HepG2 (cell line): ENCODE results near the gene ABHD1. TPM values are rescaled to one million over a fixed set of nuclear protein-coding genes. Genes with fewer than 3 reads are reported as not detected.

Source experiments
- BHLHE40 ChIP-seq: IDR thresholded peaks from 2 replicates; pipeline ENCODE4 v1.6.1; 2011; ENCODE audit warnings: low read length, improper control_type of control experiment
- CREB1 ChIP-seq, 2 experiments: fragments of 450-650 bp in 1 of 2; IDR thresholded peaks; 2 replicates each; pipeline ENCODE4 v1.6.1; 2016 to 2017; ENCODE audit warnings: control low read depth in 1 of 2, mild to moderate bottlenecking in 1 of 2, missing compliant biosample characterization in 1 of 2, missing genetic modification characterization in 1 of 2
- CREBL2 ChIP-seq: sonication (generic); formaldehyde crosslinking; IDR thresholded peaks from 2 replicates; pipeline ENCODE4 v1.8.1; 2023; ENCODE audit warnings: missing genetic modification reagents, mild to moderate bottlenecking, borderline replicate concordance
- FOSL2 ChIP-seq: sonication (generic); formaldehyde crosslinking; IDR thresholded peaks from 2 replicates; pipeline ENCODE4 v1.4.0; 2020; ENCODE audit warnings: missing genetic modification reagents
- FOXC1 ChIP-seq: sonication (generic); formaldehyde crosslinking; IDR thresholded peaks from 2 replicates; pipeline ENCODE4 v1.8.0; 2022; ENCODE audit warnings: mild to moderate bottlenecking, missing genetic modification reagents, borderline replicate concordance
- FOXK1 ChIP-seq: sonication (generic); formaldehyde crosslinking; IDR thresholded peaks from 2 replicates; pipeline ENCODE4 v1.4.0; 2020; ENCODE audit warnings: low read depth, missing genetic modification reagents, borderline replicate concordance
- HMG20A ChIP-seq: IDR thresholded peaks from 2 replicates; pipeline ENCODE4 v1.6.1; 2016; ENCODE audit warnings: borderline replicate concordance
- NFKBIZ ChIP-seq: IDR thresholded peaks from 2 replicates; pipeline ENCODE4 v1.6.1; 2018; ENCODE audit warnings: missing genetic modification reagents, missing compliant biosample characterization
- NR2C2 ChIP-seq: sonication (generic); formaldehyde crosslinking; IDR thresholded peaks from 2 replicates; pipeline ENCODE4 v1.4.0; 2020; ENCODE audit warnings: missing genetic modification reagents, mild to moderate bottlenecking, moderate library complexity, borderline replicate concordance
- NR2F6 ChIP-seq, 2 experiments: IDR thresholded peaks; 2 replicates each; pipeline ENCODE4 v1.6.1; 2016; ENCODE audit warnings: antibody characterized with exemption in 1 of 2, mild to moderate bottlenecking in 1 of 2
- PHF21A ChIP-seq: sonication (generic); formaldehyde crosslinking; IDR thresholded peaks from 2 replicates; pipeline ENCODE4 v1.5.0; 2020; ENCODE audit warnings: mild to moderate bottlenecking, missing genetic modification reagents
- RARA ChIP-seq: IDR thresholded peaks from 2 replicates; pipeline ENCODE4 v1.6.1; 2016; ENCODE audit warnings: missing genetic modification reagents, missing compliant biosample characterization
- RBM39 ChIP-seq: fragments of 200-400 bp; formaldehyde crosslinking; IDR thresholded peaks from one replicate; pipeline ENCODE4 v1.6.1; 2018; ENCODE audit warnings: antibody characterized with exemption, mild to moderate bottlenecking, low read depth, low read length; ENCODE audit not compliant: poor library complexity, severe bottlenecking
- SMAD3 ChIP-seq: sonication (generic); formaldehyde crosslinking; IDR thresholded peaks from 2 replicates; pipeline ENCODE4 v1.4.0; 2020; ENCODE audit warnings: missing genetic modification reagents
- TGIF2 ChIP-seq: IDR thresholded peaks from 2 replicates; pipeline ENCODE4 v1.6.1; 2016; ENCODE audit warnings: control low read depth, missing compliant biosample characterization
- ZBTB33 ChIP-seq: sonication (generic); formaldehyde crosslinking; IDR thresholded peaks from 2 replicates; pipeline ENCODE4 v1.4.0; 2020; ENCODE audit warnings: missing genetic modification reagents
- ZFP36L2 ChIP-seq: sonication (generic); formaldehyde crosslinking; IDR thresholded peaks from 2 replicates; pipeline ENCODE4 v1.4.0; 2020; ENCODE audit warnings: missing genetic modification reagents
- ZNF263 ChIP-seq: sonication (generic); formaldehyde crosslinking; IDR thresholded peaks from 2 replicates; pipeline ENCODE4 v1.4.0; 2020; ENCODE audit warnings: missing genetic modification reagents
- ZNF33A ChIP-seq: sonication (generic); formaldehyde crosslinking; IDR thresholded peaks from 2 replicates; pipeline ENCODE4 v1.5.1; 2020; ENCODE audit warnings: missing genetic modification reagents, mild to moderate bottlenecking, moderate library complexity, borderline replicate concordance
- ZNF350 ChIP-seq: sonication (generic); formaldehyde crosslinking; IDR thresholded peaks from 2 replicates; pipeline ENCODE4 v1.4.0; 2020; ENCODE audit warnings: mild to moderate bottlenecking, low read depth, missing genetic modification reagents, borderline replicate concordance
- ZNF570 ChIP-seq: sonication (generic); formaldehyde crosslinking; IDR thresholded peaks from 2 replicates; pipeline ENCODE4 v1.4.0; 2020; ENCODE audit warnings: mild to moderate bottlenecking, missing genetic modification reagents, borderline replicate concordance
- ZNF747 ChIP-seq: sonication (generic); formaldehyde crosslinking; IDR thresholded peaks from 2 replicates; pipeline ENCODE4 v1.8.1; 2023; ENCODE audit warnings: missing genetic modification reagents, mild to moderate bottlenecking, borderline replicate concordance
- ZSCAN20 ChIP-seq: sonication (generic); formaldehyde crosslinking; IDR thresholded peaks from 2 replicates; pipeline ENCODE4 v1.4.0; 2020; ENCODE audit warnings: missing genetic modification reagents, mild to moderate bottlenecking, borderline replicate concordance
- polyA plus RNA-seq, 8 experiments: library from polyadenylated mRNA; depleted of rRNA in 3 of 8; stranded (reverse) in 7 of 8; unstranded in 1 of 8; fragments of >200 nt; fragmentation: Illumina TruSeq in 4 of 8; extraction: Trizol in 4 of 8; gene quantifications; 2 replicates each; pipeline versions ENCODE4 v1.2.1 to v1.2.3, GENCODE V29; 2011 to 2016; ENCODE audit warnings: low read depth in 4 of 8, missing spikeins in 1 of 8, mixed read lengths in 1 of 8; ENCODE audit not compliant: insufficient read depth in 1 of 8
- total RNA-seq, 5 experiments: library from RNA; depleted of rRNA; stranded (reverse); fragments of >200 nt; fragmentation: Illumina TruSeq; extraction: Trizol; gene quantifications; 2 replicates each; pipeline ENCODE4 v1.2.3, GENCODE V29; 2016; ENCODE audit warnings: low read depth in 1 of 5
- TF ChIP-seq, protein P1 (sequence below): sonication (generic); formaldehyde crosslinking; IDR thresholded peaks from 2 replicates; pipeline ENCODE4 v1.4.0; 2020; ENCODE audit warnings: mild to moderate bottlenecking, missing genetic modification reagents

ABHD1 gene
- total and polyA plus RNA-seq, 2 of the 13 experiments (the other 11 are each of a cell fraction or from before 2014, with no cell fraction given), result 0.04 to 0.81 TPM

DNA sequence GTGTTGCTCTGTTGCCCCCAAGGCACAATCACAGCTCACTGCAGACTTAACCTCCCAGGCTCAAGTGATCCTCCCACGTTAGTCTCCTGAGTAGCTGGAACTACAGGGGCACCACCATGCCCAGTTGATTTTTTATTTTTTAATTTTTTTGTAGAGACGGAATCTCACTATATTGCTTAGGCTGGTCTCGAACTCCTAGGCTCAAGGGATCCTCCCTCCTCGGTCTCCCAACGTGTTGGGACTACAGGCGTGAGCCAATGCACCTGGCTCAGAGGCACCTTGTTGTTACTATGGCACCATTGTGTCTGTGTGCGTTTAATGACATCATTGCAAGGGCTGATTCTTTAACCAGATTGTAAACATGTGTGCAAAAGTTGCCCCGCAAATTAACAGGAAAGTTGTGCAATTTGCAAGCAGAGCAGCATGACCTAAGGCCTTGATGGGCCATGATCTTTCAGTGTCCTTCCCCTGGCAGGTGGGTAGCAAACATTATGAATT, 47.8 kb downstream of the ABHD1 start (continued):
- TF ChIP-seq, protein P1, sequence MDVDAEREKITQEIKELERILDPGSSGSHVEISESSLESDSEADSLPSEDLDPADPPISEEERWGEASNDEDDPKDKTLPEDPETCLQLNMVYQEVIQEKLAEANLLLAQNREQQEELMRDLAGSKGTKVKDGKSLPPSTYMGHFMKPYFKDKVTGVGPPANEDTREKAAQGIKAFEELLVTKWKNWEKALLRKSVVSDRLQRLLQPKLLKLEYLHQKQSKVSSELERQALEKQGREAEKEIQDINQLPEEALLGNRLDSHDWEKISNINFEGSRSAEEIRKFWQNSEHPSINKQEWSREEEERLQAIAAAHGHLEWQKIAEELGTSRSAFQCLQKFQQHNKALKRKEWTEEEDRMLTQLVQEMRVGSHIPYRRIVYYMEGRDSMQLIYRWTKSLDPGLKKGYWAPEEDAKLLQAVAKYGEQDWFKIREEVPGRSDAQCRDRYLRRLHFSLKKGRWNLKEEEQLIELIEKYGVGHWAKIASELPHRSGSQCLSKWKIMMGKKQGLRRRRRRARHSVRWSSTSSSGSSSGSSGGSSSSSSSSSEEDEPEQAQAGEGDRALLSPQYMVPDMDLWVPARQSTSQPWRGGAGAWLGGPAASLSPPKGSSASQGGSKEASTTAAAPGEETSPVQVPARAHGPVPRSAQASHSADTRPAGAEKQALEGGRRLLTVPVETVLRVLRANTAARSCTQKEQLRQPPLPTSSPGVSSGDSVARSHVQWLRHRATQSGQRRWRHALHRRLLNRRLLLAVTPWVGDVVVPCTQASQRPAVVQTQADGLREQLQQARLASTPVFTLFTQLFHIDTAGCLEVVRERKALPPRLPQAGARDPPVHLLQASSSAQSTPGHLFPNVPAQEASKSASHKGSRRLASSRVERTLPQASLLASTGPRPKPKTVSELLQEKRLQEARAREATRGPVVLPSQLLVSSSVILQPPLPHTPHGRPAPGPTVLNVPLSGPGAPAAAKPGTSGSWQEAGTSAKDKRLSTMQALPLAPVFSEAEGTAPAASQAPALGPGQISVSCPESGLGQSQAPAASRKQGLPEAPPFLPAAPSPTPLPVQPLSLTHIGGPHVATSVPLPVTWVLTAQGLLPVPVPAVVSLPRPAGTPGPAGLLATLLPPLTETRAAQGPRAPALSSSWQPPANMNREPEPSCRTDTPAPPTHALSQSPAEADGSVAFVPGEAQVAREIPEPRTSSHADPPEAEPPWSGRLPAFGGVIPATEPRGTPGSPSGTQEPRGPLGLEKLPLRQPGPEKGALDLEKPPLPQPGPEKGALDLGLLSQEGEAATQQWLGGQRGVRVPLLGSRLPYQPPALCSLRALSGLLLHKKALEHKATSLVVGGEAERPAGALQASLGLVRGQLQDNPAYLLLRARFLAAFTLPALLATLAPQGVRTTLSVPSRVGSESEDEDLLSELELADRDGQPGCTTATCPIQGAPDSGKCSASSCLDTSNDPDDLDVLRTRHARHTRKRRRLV (CRISPR knock-in tag), result no peak
- peak; percentile 87 for TF ChIP-seq PHF21A (CRISPR knock-in tag)
- TF ChIP-seq TGIF2, result peak; percentile 92; the same call in 1 of the 2 replicates
- no peak for TF ChIP-seq CREBL2
- TF ChIP-seq RARA (CRISPR knock-in tag), result peak; percentile 97
- peak; percentile 58; the same call in 1 of the 2 replicates for TF ChIP-seq ZNF263 (CRISPR knock-in tag)
- TF ChIP-seq ZFP36L2 (CRISPR knock-in tag), result no peak
- 0 out of 2 replicates have a peak, but pooled peaks have one; percentile 82 for TF ChIP-seq ZSCAN20 (CRISPR knock-in tag)
- TF ChIP-seq ZNF570 (CRISPR knock-in tag), result no peak
- no peak for TF ChIP-seq ZNF747 (CRISPR knock-in tag)
- peak; percentile 67; the same call in 1 of the 2 replicates for TF ChIP-seq ZNF33A (CRISPR knock-in tag)
- TF ChIP-seq BHLHE40, result 0 out of 2 replicates have a peak, but pooled peaks have one; percentile 34
- peak; percentile 98 for TF ChIP-seq SMAD3 (CRISPR knock-in tag)
- no peak; the same call in 1 of the 2 replicates for TF ChIP-seq FOXC1
- TF ChIP-seq ZNF350 (CRISPR knock-in tag), result peak; percentile 72; the same call in 1 of the 2 replicates
- peak; percentile 91 for TF ChIP-seq FOSL2
- TF ChIP-seq NR2F6 (IDR thresholded peaks at IDR 0.05), result peak; percentile 90
- peak; percentile 96 for TF ChIP-seq NR2F6 (CRISPR knock-in tag; IDR thresholded peaks at IDR 0.05)
- TF ChIP-seq FOXK1 (CRISPR knock-in tag), result peak; percentile 100
- TF ChIP-seq HMG20A (CRISPR knock-in tag), result peak; percentile 97
- TF ChIP-seq ZBTB33 (CRISPR knock-in tag), result peak; percentile 92
- peak; percentile 78 for TF ChIP-seq NR2C2 (CRISPR knock-in tag)
- TF ChIP-seq CREB1 (IDR thresholded peaks at IDR 0.05), result peak; percentile 81
- TF ChIP-seq CREB1 (CRISPR knock-in tag; IDR thresholded peaks at IDR 0.05), result peak; percentile 91
- no peak for TF ChIP-seq RBM39
- TF ChIP-seq NFKBIZ (CRISPR knock-in tag), result peak; percentile 96
